ENCODE results near the gene ERCC8.

ERCC8 gene

DNA sequence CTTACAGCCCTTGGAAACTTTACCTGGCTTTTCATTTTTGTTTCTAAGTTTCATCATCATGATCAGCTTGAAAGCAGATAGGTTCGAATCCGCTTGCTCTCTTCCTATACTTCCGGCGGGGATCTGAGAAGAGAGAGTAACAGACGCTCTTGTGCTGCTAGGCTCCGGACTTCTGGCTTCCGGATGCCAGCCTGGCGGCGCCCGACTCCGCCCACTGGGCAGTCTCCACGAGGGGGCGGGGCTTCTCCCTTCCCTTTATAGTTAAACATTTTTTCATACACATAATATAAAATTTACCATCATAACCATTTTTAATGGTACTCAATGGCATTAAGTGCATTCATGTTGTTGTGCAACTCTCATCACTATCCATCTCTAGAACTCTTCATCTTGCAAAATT, 51.3 kb downstream of the ERCC8 start:
- H3K4ac ChIP-seq (ENCODE audit: low read depth, low read length) = no peak overlapping the region
- no peaks in the 10 kb centered on the region for H3K79me1 ChIP-seq (ENCODE audit: low read length)
- WGBS (ENCODE audit: extremely low coverage, insufficient coverage, insufficient read length) = no CpG with 5 or more reads among the region's 13 CpGs
- H3K4me1 ChIP-seq (ENCODE audit: control insufficient read depth in 1 of 2, insufficient read depth in 2 of 2, low read length in 2 of 2) = no peaks in the 10 kb centered on the region
- no peak overlapping the region for H2AFZ ChIP-seq (ENCODE audit: insufficient read depth, low read length, poor library complexity)
- no peak overlapping the region for H2BK5ac ChIP-seq (ENCODE audit: low read depth, low read length, poor library complexity)
- H3K27me3 ChIP-seq (ENCODE audit: insufficient read depth, low read length) = no peaks in the 10 kb centered on the region
- H3K36me3 ChIP-seq (ENCODE audit: control insufficient read depth in 1 of 2, insufficient read depth in 2 of 2, low read length in 2 of 2) = peaks cover 11 to 13% of the 10 kb centered on the region in 2 experiments
- no peaks in the 10 kb centered on the region for H3K79me2 ChIP-seq (ENCODE audit: control insufficient read depth, insufficient read depth, low read length, poor library complexity)
- H2BK120ac ChIP-seq (ENCODE audit: insufficient read depth, low read length, poor library complexity) = no peak overlapping the region
- H4K12ac ChIP-seq (ENCODE audit: low read depth, low read length) = no peak overlapping the region
- H3K18ac ChIP-seq (ENCODE audit: low read length) = no peak overlapping the region
- H3K27ac ChIP-seq (ENCODE audit: low read depth, low read length) = no peak overlapping the region
- no peaks in the 10 kb centered on the region for H3K9me3 ChIP-seq (ENCODE audit: insufficient read depth, low read depth, low read length)
- H4K8ac ChIP-seq (ENCODE audit: low read depth, low read length) = no peak overlapping the region
- no peak overlapping the region for H2BK12ac ChIP-seq (ENCODE audit: low read length)
- no peak overlapping the region for H4K91ac ChIP-seq (ENCODE audit: low read depth, low read length)
- no peak overlapping the region for H3K4me2 ChIP-seq (ENCODE audit: low read length)
- no peak overlapping the region for H3K4me3 ChIP-seq (ENCODE audit: low read depth, low read length)
- DNase-seq = no peak
- no peak overlapping the region for H3K9ac ChIP-seq (ENCODE audit: low read length)
- no peak overlapping the region for H2AK5ac ChIP-seq (ENCODE audit: low read length)
- no peak overlapping the region for H3K23ac ChIP-seq (ENCODE audit: low read length)
- no peak overlapping the region for H3K14ac ChIP-seq (ENCODE audit: low read length)

DNA sequence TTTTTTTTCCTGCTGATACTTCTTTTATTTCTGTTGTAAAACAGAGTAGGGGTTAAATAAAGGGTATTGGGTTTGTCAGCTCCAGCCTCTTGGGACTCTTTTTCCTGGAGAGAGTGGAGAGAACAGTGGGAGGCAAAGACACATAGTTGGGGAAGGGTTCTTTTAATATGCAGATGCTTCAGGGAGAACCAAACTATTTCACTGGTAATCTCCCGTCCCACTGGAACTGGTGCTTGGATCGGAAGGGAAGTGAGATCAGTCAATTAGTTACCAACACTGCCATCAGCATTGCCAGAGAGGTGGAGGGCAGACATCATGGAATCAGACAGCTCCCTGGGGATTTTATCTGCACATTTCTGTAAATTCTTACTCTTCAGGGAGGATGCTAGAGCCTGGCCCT, 53.2 kb downstream of the ERCC8 start:
- no peaks in the 10 kb centered on the region for H3K27me3 ChIP-seq (ENCODE audit: insufficient read depth, low read length)
- no peak overlapping the region for H3K18ac ChIP-seq (ENCODE audit: low read length)
- no peak overlapping the region for H3K23ac ChIP-seq (ENCODE audit: low read length)
- H2AK5ac ChIP-seq (ENCODE audit: low read length) = no peak overlapping the region
- no peak overlapping the region for H3K4ac ChIP-seq (ENCODE audit: low read depth, low read length)
- H4K8ac ChIP-seq (ENCODE audit: low read depth, low read length) = no peak overlapping the region
- no peak overlapping the region for H2BK12ac ChIP-seq (ENCODE audit: low read length)
- H3K27ac ChIP-seq (ENCODE audit: low read depth, low read length) = no peak overlapping the region
- no peak overlapping the region for H2BK5ac ChIP-seq (ENCODE audit: low read depth, low read length, poor library complexity)
- no peaks in the 10 kb centered on the region for H3K79me1 ChIP-seq (ENCODE audit: low read length)
- no peak for DNase-seq
- no peaks in the 10 kb centered on the region for H3K9me3 ChIP-seq (ENCODE audit: insufficient read depth, low read depth, low read length)
- no peak overlapping the region for H4K12ac ChIP-seq (ENCODE audit: low read depth, low read length)
- H2AFZ ChIP-seq (ENCODE audit: insufficient read depth, low read length, poor library complexity) = no peak overlapping the region
- H2BK120ac ChIP-seq (ENCODE audit: insufficient read depth, low read length, poor library complexity) = no peak overlapping the region
- peaks cover 11% of the 10 kb centered on the region in 2 experiments for H3K36me3 ChIP-seq (ENCODE audit: control insufficient read depth in 1 of 2, insufficient read depth in 2 of 2, low read length in 2 of 2)
- no peak overlapping the region for H3K4me3 ChIP-seq (ENCODE audit: low read depth, low read length)
- H3K14ac ChIP-seq (ENCODE audit: low read length) = no peak overlapping the region
- no peak overlapping the region for H3K4me2 ChIP-seq (ENCODE audit: low read length)
- no peaks in the 10 kb centered on the region for H3K79me2 ChIP-seq (ENCODE audit: control insufficient read depth, insufficient read depth, low read length, poor library complexity)
- no peak overlapping the region for H3K9ac ChIP-seq (ENCODE audit: low read length)
- no CpG with 5 or more reads among the region's 2 CpGs for WGBS (ENCODE audit: extremely low coverage, insufficient coverage, insufficient read length)
- no peak overlapping the region for H4K91ac ChIP-seq (ENCODE audit: low read depth, low read length)
- no peaks in the 10 kb centered on the region for H3K4me1 ChIP-seq (ENCODE audit: control insufficient read depth in 1 of 2, insufficient read depth in 2 of 2, low read length in 2 of 2)

DNA sequence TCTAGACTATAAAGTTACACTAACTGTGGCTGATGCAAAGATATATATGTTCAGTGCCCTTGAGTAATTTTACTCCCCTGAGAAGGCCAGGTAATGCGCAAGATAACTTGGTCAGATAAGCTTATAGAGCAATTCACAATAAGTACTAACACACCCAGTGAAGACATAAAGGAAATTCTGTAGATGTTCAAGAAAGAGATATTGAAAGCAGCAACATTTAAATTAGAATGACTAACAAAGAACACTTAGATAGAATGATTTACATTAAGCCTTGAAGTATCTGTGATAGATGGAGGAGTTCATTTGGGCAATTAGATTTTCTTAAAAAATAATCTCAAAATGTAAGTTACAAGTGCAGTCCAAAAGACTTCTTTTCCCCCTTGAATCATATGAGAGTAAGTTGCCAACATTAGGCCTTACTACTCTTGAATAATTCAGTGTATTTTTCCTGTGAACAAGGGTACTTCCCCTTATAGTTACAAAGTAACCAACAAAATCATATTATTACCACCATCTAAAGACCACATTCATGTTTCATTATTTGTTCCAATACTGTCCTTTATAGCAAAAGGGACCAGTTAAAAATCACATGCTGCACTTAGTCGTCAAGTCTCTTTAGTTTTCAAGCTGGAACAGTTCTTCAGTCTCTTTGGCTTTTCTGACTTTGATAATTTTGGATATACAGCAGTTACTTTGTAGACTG, 56.4 kb downstream of the ERCC8 start:
- Histone ChIP-seq H3K36me3 (ENCODE audit: control insufficient read depth in 1 of 2, insufficient read depth in 2 of 2, low read length in 2 of 2) (peaks cover 8 to 10% of the 10 kb centered on the region in 2 experiments), H2BK120ac (ENCODE audit: insufficient read depth, low read length, poor library complexity) (no peak overlapping the region), H3K79me1 (ENCODE audit: low read length) (no peaks in the 10 kb centered on the region), H3K4ac (ENCODE audit: low read depth, low read length) (no peak overlapping the region), H3K27ac (ENCODE audit: low read depth, low read length) (no peak overlapping the region), H3K4me1 (ENCODE audit: control insufficient read depth in 1 of 2, insufficient read depth in 2 of 2, low read length in 2 of 2) (no peaks in the 10 kb centered on the region), H4K91ac (ENCODE audit: low read depth, low read length) (no peak overlapping the region), H3K4me3 (ENCODE audit: low read depth, low read length) (no peak overlapping the region), H3K14ac (ENCODE audit: low read length) (no peak overlapping the region), H3K79me2 (ENCODE audit: control insufficient read depth, insufficient read depth, low read length, poor library complexity) (no peaks in the 10 kb centered on the region), H4K12ac (ENCODE audit: low read depth, low read length) (no peak overlapping the region), H2AFZ (ENCODE audit: insufficient read depth, low read length, poor library complexity) (no peak overlapping the region), H4K8ac (ENCODE audit: low read depth, low read length) (no peak overlapping the region), H2BK12ac (ENCODE audit: low read length) (no peak overlapping the region), H3K9me3 (ENCODE audit: insufficient read depth, low read depth, low read length) (no peaks in the 10 kb centered on the region), H3K23ac (ENCODE audit: low read length) (no peak overlapping the region), H2BK5ac (ENCODE audit: low read depth, low read length, poor library complexity) (no peak overlapping the region), H3K18ac (ENCODE audit: low read length) (no peak overlapping the region), H3K27me3 (ENCODE audit: insufficient read depth, low read length) (no peaks in the 10 kb centered on the region), H3K9ac (ENCODE audit: low read length) (no peak overlapping the region), H2AK5ac (ENCODE audit: low read length) (no peak overlapping the region), H3K4me2 (ENCODE audit: low read length) (no peak overlapping the region)
- no peak for DNase-seq
- WGBS (ENCODE audit: extremely low coverage, insufficient coverage, insufficient read length) = no CpG with 5 or more reads among the region's 2 CpGs

DNA sequence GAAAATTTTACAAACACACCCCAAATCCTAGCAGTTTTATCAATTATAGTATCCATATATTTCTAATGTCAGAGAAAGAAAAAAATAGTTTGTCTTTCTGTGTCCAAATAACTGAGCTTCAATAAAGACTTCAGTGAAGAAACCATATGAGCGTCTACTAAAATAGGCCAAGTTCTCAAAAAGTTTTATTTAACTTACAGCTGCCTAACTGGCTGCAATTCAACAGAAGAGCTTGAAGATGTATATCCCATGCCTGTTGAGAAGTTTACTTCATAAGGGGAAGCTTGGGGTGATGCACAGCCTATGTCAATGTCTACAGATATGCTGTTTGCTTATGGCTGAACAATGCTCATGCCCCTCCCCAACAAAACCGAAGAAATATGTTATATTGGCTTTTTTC, 57.1 kb downstream of the ERCC8 start:
- Histone ChIP-seq H2BK5ac (ENCODE audit: low read depth, low read length, poor library complexity) (no peak overlapping the region), H2AFZ (ENCODE audit: insufficient read depth, low read length, poor library complexity) (no peak overlapping the region), H3K9ac (ENCODE audit: low read length) (no peak overlapping the region), H2AK5ac (ENCODE audit: low read length) (no peak overlapping the region), H3K27me3 (ENCODE audit: insufficient read depth, low read length) (no peaks in the 10 kb centered on the region), H4K8ac (ENCODE audit: low read depth, low read length) (no peak overlapping the region), H4K12ac (ENCODE audit: low read depth, low read length) (no peak overlapping the region), H2BK120ac (ENCODE audit: insufficient read depth, low read length, poor library complexity) (no peak overlapping the region), H3K79me2 (ENCODE audit: control insufficient read depth, insufficient read depth, low read length, poor library complexity) (no peaks in the 10 kb centered on the region), H3K4me3 (ENCODE audit: low read depth, low read length) (no peak overlapping the region), H2BK12ac (ENCODE audit: low read length) (no peak overlapping the region), H3K79me1 (ENCODE audit: low read length) (no peaks in the 10 kb centered on the region), H3K27ac (ENCODE audit: low read depth, low read length) (no peak overlapping the region), H3K18ac (ENCODE audit: low read length) (no peak overlapping the region), H3K4me2 (ENCODE audit: low read length) (no peak overlapping the region), H3K9me3 (ENCODE audit: insufficient read depth, low read depth, low read length) (no peaks in the 10 kb centered on the region), H3K36me3 (ENCODE audit: control insufficient read depth in 1 of 2, insufficient read depth in 2 of 2, low read length in 2 of 2) (peaks cover 4 to 5% of the 10 kb centered on the region in 2 experiments), H3K4me1 (ENCODE audit: control insufficient read depth in 1 of 2, insufficient read depth in 2 of 2, low read length in 2 of 2) (no peaks in the 10 kb centered on the region), H4K91ac (ENCODE audit: low read depth, low read length) (no peak overlapping the region), H3K14ac (ENCODE audit: low read length) (no peak overlapping the region), H3K23ac (ENCODE audit: low read length) (no peak overlapping the region), H3K4ac (ENCODE audit: low read depth, low read length) (no peak overlapping the region)
- no peak for DNase-seq
- WGBS (ENCODE audit: extremely low coverage, insufficient coverage, insufficient read length) = no CpG with 5 or more reads among the region's 2 CpGs

All from trophoblast cell (in vitro differentiated cells and primary cell).